CD14-positive monocyte (primary cell): ENCODE results near the gene KIZ. TPM values are rescaled to one million over a fixed set of nuclear protein-coding genes. Genes with fewer than 3 reads are reported as not detected.
A peak's percentile ranks its signal among the peaks of the same experiment; 100 is the strongest.

Experiments used
- DNase-seq, 3 donors: peaks; one replicate each; pipeline ENCODE4 v3.0.0-alpha.2; 2011 to 2022
- H2AFZ ChIP-seq: 2 replicates; pipeline ENCODE4 v1.6.0; 2012; ENCODE audit warnings: mild to moderate bottlenecking, low read depth, low read length, inconsistent platforms; ENCODE audit not compliant: insufficient read depth, poor library complexity, severe bottlenecking
- H3K27ac ChIP-seq, 2 donors: 1 replicate in 1 of 2; 2 replicates in 1 of 2; pipeline ENCODE4 v1.5.1; 2012 to 2013; ENCODE audit warnings: low read length in 2 of 2, control low read depth in 1 of 2, inconsistent platforms in 1 of 2, low read depth in 1 of 2, mild to moderate bottlenecking in 1 of 2
- H3K27me3 ChIP-seq, 2 donors: one replicate each; pipeline versions ENCODE4 v1.6.0 to v1.6.1; 2011 to 2013; ENCODE audit warnings: low read length in 2 of 2; ENCODE audit not compliant: control insufficient read depth in 2 of 2, insufficient read depth in 2 of 2
- H3K36me3 ChIP-seq, 2 donors: replicated peaks in 1 of 2; 1 replicate in 1 of 2; 2 replicates in 1 of 2; pipeline versions ENCODE4 v1.5.1 to v1.6.1; 2012 to 2013; ENCODE audit warnings: low read length in 2 of 2, control low read depth in 1 of 2, inconsistent platforms in 1 of 2, mild to moderate bottlenecking in 1 of 2; ENCODE audit not compliant: insufficient read depth in 2 of 2, control insufficient read depth in 1 of 2
- H3K4me1 ChIP-seq, 2 donors: 1 replicate in 1 of 2; 2 replicates in 1 of 2; pipeline versions ENCODE4 v1.5.1 to v1.6.1; 2012 to 2013; ENCODE audit warnings: low read length in 2 of 2, control low read depth in 1 of 2, inconsistent platforms in 1 of 2, mild to moderate bottlenecking in 1 of 2, moderate library complexity in 1 of 2; ENCODE audit not compliant: insufficient read depth in 2 of 2, control insufficient read depth in 1 of 2
- H3K4me2 ChIP-seq: replicated peaks from 2 replicates; pipeline ENCODE3; 2012; ENCODE audit warnings: low read length, moderate library complexity, mild to moderate bottlenecking; ENCODE audit not compliant: poor library complexity, severe bottlenecking; ENCODE audit errors: extremely low read depth
- H3K4me3 ChIP-seq, 3 experiments: fragments of 200-600 bp in 1 of 3; sonication (generic) in 1 of 3; replicated peaks in 1 of 3; 1 replicate in 2 of 3; 2 replicates in 1 of 3; pipeline ENCODE4 v1.5.1; 2011 to 2013; ENCODE audit warnings: low read length in 3 of 3, mild to moderate bottlenecking in 3 of 3, control low read depth in 2 of 3, low read depth in 2 of 3, inconsistent platforms in 1 of 3, moderate library complexity in 1 of 3
- H3K79me2 ChIP-seq: 2 replicates; pipeline ENCODE4 v1.6.0; 2012; ENCODE audit warnings: mild to moderate bottlenecking, control low read depth, inconsistent platforms, low read length, moderate library complexity; ENCODE audit not compliant: insufficient read depth
- H3K9ac ChIP-seq: 2 replicates; pipeline ENCODE4 v1.6.0; 2017; ENCODE audit warnings: low read length, mild to moderate bottlenecking; ENCODE audit not compliant: insufficient read depth, poor library complexity, severe bottlenecking
- H3K9me3 ChIP-seq, 2 donors: replicated peaks in 1 of 2; 1 replicate in 1 of 2; 2 replicates in 1 of 2; pipeline versions ENCODE4 v1.5.1 to v1.6.1; 2012 to 2013; ENCODE audit warnings: low read length in 2 of 2, control low read depth in 1 of 2; ENCODE audit not compliant: control insufficient read depth in 1 of 2, insufficient read depth in 1 of 2
- H4K20me1 ChIP-seq: 2 replicates; pipeline ENCODE4 v1.6.0; 2012; ENCODE audit warnings: mild to moderate bottlenecking, low read length, control low read depth, moderate library complexity; ENCODE audit not compliant: insufficient read depth
- H3K27ac Mint-ChIP-seq, 7 donors: one replicate each; pipeline ENCODE4 v1.8.0; 2020; ENCODE audit warnings: mild to moderate bottlenecking in 7 of 7, mixed read lengths in 7 of 7, moderate library complexity in 6 of 7, inconsistent platforms in 2 of 7
- H3K27me3 Mint-ChIP-seq, 3 donors: one replicate each; pipeline ENCODE4 v1.8.0; 2021 to 2022; ENCODE audit warnings: low read depth in 3 of 3, mild to moderate bottlenecking in 3 of 3, mixed read lengths in 3 of 3, moderate library complexity in 3 of 3, inconsistent platforms in 1 of 3
- H3K36me3 Mint-ChIP-seq, 2 donors: one replicate each; pipeline ENCODE4 v1.8.0; 2020; ENCODE audit warnings: mixed read lengths in 2 of 2, inconsistent platforms in 1 of 2, mild to moderate bottlenecking in 1 of 2
- H3K4me1 Mint-ChIP-seq: one replicate; pipeline ENCODE4 v1.8.0; 2020; ENCODE audit warnings: mild to moderate bottlenecking, mixed read lengths
- H3K4me3 Mint-ChIP-seq, 2 donors: one replicate each; pipeline ENCODE4 v1.8.0; 2020; ENCODE audit warnings: mild to moderate bottlenecking in 2 of 2, mixed read lengths in 2 of 2, moderate library complexity in 1 of 2
- H3K9me3 Mint-ChIP-seq, 7 donors: one replicate each; pipeline ENCODE4 v1.8.0; 2020 to 2022; ENCODE audit warnings: mixed read lengths in 7 of 7, mild to moderate bottlenecking in 6 of 7, moderate library complexity in 6 of 7, inconsistent platforms in 2 of 7
- CTCF ChIP-seq: fragments of 200-600 bp; IDR thresholded peaks from one replicate; pipeline ENCODE4 v1.8.0; 2022; ENCODE audit warnings: antibody characterized with exemption, mild to moderate bottlenecking
- WGBS: methylation state at CpG from one replicate; pipeline ENCODE4 v1.1.5; 2013; ENCODE audit warnings: missing lambda C conversion rate; ENCODE audit not compliant: insufficient coverage; 5-methylcytosine and 5-hydroxymethylcytosine counted together
- intact Hi-C, 2 donors: fragments of 100-400 bp; cut with micrococcal nuclease; formaldehyde crosslinking; loops; one replicate each; pipeline versions ENCODE4 v1.15.0 to v1.15.1; 2023
- polyA plus RNA-seq, 3 donors: library from polyadenylated mRNA; depleted of rRNA in 1 of 3; unstranded in 2 of 3; stranded (reverse) in 1 of 3; fragments of 300-500 nt in 2 of 3; fragments of >200 nt in 1 of 3; fragmentation: Illumina TruSeq in 2 of 3; gene quantifications; 1 replicate in 2 of 3; 2 replicates in 1 of 3; pipeline ENCODE4 v1.2.3, GENCODE V29; 2012 to 2021

Gene KIZ
- polyA plus RNA-seq, 3 donors, result 7.2 to 13.2 (median 10.2) TPM

GRCh38 chr20:21114584-21114983 is 11.3 kb upstream of the KIZ start:
- intact Hi-C loops, result no loop called here
- H3K27ac Mint-ChIP-seq, result no peak overlapping the region
- H3K27me3 Mint-ChIP-seq, result peaks cover 38 to 73% (median 42%) of the 10 kb centered on the region in 3 donors
- WGBS, result 93% methylated on average over 12 of the region's 15 CpGs
- peaks cover 41 to 75% of the 10 kb centered on the region in 2 donors for H3K27me3 ChIP-seq
- H3K36me3 Mint-ChIP-seq, result no peaks in the 10 kb centered on the region
- no peaks in the 10 kb centered on the region for H3K4me1 Mint-ChIP-seq
- peaks cover 0 to 3% (median 0%) of the 10 kb centered on the region in 7 donors for H3K9me3 Mint-ChIP-seq
- no peaks in the 10 kb centered on the region for H3K4me1 ChIP-seq
- H4K20me1 ChIP-seq, result no peaks in the 10 kb centered on the region
- H3K36me3 ChIP-seq, result no peaks in the 10 kb centered on the region
- H3K9ac ChIP-seq, result no peak overlapping the region
- no peak for TF ChIP-seq CTCF
- H3K27ac ChIP-seq, result no peak overlapping the region
- H3K4me2 ChIP-seq, result no peak overlapping the region
- H3K79me2 ChIP-seq, result no peaks in the 10 kb centered on the region
- no peak overlapping the region for H3K4me3 Mint-ChIP-seq
- no peak for DNase-seq
- no peak overlapping the region for H3K4me3 ChIP-seq
- H3K9me3 ChIP-seq, result no peaks in the 10 kb centered on the region
- no peak overlapping the region for H2AFZ ChIP-seq

GRCh38 chr20:21117521-21117920 is 8.4 kb upstream of the KIZ start:
- intact Hi-C loops, result no loop called here
- H3K27me3 Mint-ChIP-seq, result peaks cover 29 to 57% (median 31%) of the 10 kb centered on the region in 3 donors
- no peak for DNase-seq
- peak overlapping the region in 1 of 2 donors; percentile 36 for H3K4me3 Mint-ChIP-seq
- Histone ChIP-seq H3K27ac (no peak overlapping the region), H4K20me1 (no peaks in the 10 kb centered on the region), H3K4me2 (no peak overlapping the region), H3K79me2 (no peaks in the 10 kb centered on the region), H3K4me3 (no peak overlapping the region), H3K4me1 (no peaks in the 10 kb centered on the region), H2AFZ (no peak overlapping the region), H3K9me3 (no peaks in the 10 kb centered on the region), H3K9ac (no peak overlapping the region), H3K27me3 (peaks cover 24 to 46% of the 10 kb centered on the region in 2 donors), H3K36me3 (no peaks in the 10 kb centered on the region)
- H3K27ac Mint-ChIP-seq, result no peak overlapping the region
- H3K4me1 Mint-ChIP-seq, result no peaks in the 10 kb centered on the region
- H3K9me3 Mint-ChIP-seq, result peaks cover 0 to 8% (median 6%) of the 10 kb centered on the region in 7 donors
- WGBS, result 80% methylated on average over 1 of the region's 4 CpGs
- no peak for TF ChIP-seq CTCF
- H3K36me3 Mint-ChIP-seq, result no peaks in the 10 kb centered on the region
